Measurements from ENCODE around the gene SLC6A7.

The SLC6A7 gene

DNA sequence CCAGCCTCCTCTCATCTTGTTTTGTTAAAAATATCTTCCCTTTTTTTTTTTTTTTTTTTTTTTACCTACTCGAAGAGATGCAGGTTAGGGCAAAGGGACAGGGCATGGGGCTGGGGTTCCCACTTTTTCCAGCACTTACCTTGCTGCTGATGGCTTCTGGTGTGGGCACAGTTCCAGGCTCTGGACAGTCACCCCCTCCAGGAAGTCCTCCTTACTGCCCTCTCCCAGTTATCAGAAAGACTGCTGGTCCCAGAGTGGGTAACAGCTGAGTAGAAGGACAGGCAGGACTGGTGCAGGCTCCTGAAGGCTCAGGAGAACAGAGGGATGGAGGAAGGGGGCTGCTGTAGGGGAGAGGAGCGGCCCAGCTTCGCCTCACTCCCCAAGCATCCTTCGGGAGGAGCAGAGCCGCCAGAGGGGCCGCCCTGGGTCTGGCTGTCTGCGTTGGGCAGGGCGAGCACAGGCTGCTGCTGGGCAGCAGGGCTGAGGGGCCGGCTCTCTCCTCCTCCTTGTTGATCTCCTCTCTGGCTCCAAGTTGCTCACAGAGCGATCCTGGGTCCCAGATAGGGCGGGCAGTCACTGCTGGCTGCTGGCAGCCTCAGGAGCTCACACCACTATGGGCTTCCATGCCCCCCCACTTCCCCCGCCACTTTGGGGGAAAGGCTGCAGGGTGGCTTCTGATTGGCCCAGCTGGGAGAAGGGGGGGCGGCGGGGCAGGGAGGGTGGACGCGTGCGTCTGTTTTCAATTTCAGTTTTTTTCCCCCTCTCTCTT lies 34.4 kb upstream of the SLC6A7 start, which contains the start of gene PDGFRB:
Gene PDGFRB, minus strand, starts transcription at position 588 of the 769 bp plus-strand sequence. CDS start 18,798 bp downstream, outside the sequence.
- peak; percentile 41 to 53 for DNase-seq (ENCODE audit: low read depth in 2 of 2)

DNA sequence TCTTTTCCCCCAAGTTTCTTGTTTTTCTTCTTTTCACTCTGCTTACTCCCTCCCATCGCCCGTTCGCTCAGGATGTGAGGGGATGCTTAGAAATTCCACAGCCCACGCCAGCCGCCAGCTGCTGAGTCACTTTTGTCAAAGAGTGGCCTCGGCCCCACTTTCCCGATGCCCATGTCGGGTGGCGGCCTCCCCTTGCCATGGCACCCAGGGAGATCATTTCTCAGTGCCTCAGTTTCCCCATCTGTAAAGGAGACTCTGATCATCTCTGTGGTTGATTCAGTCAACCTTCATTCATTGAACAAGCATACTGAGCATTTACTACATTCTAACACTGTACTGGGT lies 33.9 kb upstream of the SLC6A7 start:
- no peak for DNase-seq (ENCODE audit: low read depth in 2 of 2)

DNA sequence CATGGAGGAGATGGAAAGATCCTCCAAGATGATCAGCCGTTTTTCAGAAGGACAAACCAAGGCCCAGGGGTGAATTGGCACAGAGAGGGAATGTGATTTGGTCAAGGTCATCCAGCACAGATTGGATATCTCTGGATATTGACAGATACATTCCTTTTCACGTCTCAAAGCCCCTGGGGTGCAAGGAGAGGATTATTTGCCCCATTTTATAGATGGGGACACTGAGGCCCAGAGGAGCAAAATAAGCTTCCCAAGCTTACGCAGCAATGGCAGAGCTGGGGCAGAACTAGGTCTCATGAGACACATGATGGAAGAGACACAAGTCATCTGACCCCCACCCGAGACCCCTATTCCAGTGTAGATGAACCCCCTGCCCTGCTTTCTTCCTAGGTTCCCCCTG lies 33.3 kb upstream of the SLC6A7 start:
- DNase-seq (ENCODE audit: low read depth in 2 of 2), result no peak

DNA sequence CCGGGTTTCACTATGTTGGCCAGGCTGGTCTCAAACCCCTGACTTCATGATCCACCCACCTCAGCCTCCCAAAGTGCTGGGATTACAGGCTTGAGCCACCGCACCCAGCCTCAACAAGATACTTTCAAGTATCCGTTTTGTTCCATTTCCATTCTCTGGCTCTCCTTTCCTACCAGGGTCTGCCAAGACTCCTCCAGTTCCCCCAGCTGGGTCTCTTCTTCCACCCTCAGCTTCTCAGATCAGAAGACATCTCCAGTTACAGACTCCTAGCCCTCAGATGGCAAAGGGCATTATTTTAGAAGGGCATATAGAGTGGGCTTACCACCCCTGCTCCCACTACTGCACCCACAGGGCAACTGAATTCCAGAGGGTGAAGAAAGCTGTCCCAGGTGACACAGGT lies 32.7 kb upstream of the SLC6A7 start:
- no peak for DNase-seq (ENCODE audit: low read depth in 2 of 2)

DNA sequence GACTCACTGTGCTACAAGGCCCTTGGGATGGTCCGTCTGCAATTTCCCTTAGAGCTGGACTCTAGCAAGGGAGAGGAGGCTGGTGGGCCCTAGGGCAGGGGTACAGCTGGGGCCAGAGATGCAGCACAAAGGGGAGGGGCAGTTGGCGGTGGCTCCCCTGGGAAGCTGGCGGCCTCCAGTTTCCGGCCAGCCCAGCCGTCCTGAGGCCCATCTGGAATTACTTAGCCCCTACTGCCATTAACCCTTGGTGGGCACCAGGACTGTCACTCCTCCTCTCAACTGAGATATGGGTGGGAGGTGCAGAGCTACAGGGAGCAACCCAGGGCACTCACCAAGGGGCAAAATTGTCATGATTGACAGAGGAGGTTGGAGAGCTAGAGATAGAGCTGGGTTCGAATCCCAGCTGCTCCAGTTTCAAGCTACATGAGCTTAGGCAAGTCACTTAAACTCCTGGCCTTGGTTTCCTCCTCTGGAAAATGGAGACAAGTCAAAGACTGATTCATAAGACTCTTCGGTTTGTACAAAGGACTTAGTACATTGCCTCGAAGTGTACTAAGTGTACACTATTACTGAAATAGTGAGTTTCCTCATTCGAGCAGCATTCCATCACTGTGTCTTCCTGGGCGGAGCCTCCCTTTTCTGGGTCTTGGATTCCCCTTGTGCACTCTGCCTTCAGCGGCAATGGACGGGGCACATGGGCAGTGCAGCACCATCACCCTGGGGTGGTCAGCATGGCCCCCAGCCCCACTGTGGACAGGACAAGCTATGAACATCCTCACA lies 31.5 kb upstream of the SLC6A7 start:
- DNase-seq (ENCODE audit: low read depth in 2 of 2), result no peak

DNA sequence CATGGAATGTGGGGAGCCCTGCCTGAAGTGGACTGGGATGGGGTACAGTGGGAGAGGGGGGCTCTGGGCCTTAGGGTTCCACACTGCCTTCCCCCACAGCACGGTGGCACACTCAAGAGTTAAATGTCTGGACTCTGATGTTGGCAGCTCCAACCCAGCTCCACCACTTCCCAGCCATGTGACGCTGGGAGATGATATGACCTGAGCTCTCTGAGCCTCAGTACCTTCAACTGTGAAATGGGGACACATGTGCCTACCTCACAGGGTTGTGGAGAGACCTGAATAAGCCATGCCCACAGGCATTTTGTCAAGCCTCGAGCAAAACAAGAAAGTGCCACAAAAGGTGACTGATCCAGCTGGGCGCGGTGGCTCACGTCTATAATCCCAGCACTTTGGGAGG lies 30.8 kb upstream of the SLC6A7 start:
- no peak for DNase-seq (ENCODE audit: low read depth in 2 of 2)

DNA sequence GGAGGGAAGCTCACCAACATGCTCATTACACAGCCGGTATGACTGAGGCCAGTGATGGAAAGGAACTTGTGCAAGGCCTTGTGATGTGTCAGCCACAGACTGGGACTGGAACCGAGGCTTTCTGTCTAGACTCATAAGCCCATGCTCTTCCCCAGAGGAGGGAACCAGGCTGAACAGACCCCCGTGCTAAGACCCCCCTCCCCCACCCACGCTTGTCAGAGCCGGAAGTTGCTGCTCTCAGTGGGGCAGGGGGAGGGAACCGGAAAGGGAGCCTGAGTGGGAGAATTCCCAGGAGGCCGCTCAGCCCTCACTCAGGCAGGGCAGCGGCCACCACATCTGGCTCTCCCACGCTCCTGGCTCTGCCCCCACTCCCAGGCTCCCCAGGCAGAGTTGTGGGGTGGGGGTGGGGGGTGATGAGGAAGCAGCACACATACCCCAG lies 30.1 kb upstream of the SLC6A7 start:
- no peak for DNase-seq (ENCODE audit: low read depth in 2 of 2)

DNA sequence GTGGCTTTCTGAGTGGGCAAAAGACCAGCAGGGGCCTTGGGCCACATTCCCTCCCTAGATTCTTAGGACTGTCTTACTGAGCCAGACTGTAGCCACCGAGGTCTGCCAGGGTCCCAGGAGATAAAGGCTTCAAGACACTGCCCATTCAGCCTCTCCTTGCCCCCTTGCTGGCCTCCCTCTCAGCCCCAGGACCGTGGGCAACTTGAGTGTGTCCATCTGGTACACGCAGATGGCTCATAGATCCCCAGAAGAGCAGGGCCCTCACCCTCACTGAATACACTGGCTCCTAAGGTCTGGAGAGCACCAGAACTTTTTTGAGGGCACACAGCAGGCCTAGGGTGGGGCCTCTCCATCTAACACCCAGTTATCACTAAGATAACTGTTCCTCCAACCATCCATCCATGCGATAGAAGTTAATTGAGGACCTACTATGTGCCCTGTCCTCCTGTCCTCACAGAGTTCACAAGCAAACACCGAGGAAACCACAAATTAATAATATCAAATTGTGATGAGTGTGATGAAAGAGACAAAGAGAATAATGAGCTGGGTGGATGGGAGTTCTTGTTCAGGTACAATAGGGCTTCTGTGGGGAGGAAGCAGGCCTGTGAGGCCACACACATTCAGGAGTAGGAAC lies 29.3 kb upstream of the SLC6A7 start:
- no peak for DNase-seq (ENCODE audit: low read depth in 2 of 2)

DNA sequence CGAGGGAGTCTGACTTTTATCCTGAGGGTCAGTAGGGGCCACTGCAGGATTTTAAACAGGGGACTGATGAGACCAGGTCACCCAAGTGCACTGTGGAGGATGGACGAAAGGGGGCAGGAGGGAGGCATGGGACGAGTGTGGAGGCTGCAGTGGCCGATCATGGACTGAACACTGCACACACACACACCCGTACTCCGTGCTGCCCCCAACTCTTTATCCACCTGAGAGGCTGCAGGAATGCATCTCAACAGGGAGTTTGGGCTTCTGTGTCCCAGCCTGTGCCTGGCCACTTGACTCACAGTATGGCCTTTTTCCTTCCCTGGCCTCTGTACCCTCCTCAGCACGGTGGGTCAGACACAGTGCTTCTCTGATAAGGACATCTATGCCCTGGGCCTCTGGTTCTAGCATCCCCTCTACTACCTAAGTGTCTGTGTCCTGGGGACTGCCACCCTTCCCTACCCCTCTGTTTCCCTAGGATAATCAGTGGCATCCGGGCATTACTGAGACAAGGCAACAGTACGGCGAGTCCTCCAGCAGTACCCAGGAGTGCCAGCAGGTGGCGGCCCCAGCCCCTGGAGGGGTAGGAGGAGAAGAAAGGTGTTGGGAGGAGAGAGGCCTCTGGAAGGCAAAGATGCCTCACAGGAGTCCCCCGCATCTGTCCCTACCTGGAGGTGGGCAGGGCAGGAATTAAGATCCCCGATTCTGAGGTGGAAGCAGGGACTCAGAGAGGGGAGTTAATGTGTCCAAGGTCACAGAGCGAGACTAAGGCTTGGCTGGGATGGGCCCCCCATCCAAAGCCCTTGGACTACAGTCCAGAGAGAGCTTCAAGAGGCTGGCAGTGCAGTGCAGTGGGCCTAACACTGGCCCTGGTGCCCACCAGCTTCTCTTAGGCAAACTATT lies 28.4 kb upstream of the SLC6A7 start:
- peak; percentile 36 to 44 for DNase-seq (ENCODE audit: low read depth in 2 of 2)

DNA sequence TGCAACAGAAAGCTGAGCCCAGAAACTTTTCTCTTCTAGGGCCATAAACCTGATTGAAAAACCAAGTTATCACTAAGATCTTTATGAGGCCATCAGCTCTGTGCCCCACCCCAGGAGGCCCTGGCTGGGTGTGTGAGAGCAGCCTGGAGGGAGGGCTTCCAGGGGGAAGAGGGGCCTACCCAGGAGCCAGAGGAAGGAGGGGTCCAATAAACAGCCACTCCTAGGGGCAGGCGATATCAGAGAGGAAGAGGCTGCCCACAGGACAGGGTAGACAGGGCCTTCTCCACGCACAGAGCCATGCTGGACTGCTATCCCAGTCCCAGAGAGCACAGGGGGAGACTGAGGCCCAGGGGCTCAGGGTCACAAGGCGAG lies 27.7 kb upstream of the SLC6A7 start:
- no peak for DNase-seq (ENCODE audit: low read depth in 2 of 2)

DNA sequence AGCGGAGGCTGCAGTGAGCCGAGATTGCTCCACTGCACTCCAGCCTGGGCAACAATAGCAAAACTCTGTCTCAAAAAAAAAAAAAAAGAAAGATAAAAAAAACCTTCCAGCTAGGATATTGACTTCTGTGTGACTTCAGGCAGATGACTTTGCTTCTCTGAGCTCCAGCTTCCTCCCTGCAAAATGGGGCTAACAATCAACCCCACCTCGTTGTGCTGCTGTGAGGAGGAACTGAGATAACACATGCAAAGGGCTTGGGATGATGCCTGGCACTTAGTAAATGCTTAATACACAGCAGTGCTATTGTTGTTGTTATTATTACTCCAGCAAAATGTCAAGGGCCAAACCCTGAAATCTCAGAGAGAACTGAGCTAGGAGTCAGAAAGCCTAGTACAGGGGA lies 26.8 kb upstream of the SLC6A7 start:
- DNase-seq (ENCODE audit: low read depth in 2 of 2), result no peak

DNA sequence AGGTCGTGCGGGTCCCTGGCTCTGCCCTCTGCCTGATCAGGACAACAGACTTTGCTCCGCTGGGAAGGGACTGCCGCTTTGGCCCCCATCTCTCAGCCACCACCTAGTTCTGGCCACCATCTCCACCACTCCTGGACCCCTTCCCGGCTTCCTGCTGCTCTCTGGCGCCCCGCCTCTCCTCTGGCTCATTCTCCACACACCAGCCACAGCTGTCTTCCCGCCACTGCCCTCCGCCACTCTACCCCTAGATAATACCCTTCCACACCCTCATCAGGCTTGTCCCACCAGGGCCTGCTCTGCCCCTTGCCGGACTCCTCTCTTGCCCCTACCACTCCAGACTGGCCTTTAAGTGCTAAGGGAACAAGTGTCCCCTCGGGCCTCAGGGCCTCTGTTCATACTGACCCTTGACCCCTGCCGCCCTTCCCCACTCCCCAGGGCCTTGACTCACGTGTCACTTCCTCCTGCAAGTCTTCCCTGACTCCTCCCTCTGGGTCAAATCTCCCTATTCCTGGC lies 26.3 kb upstream of the SLC6A7 start:
- DNase-seq (ENCODE audit: low read depth in 2 of 2), result no peak

DNA sequence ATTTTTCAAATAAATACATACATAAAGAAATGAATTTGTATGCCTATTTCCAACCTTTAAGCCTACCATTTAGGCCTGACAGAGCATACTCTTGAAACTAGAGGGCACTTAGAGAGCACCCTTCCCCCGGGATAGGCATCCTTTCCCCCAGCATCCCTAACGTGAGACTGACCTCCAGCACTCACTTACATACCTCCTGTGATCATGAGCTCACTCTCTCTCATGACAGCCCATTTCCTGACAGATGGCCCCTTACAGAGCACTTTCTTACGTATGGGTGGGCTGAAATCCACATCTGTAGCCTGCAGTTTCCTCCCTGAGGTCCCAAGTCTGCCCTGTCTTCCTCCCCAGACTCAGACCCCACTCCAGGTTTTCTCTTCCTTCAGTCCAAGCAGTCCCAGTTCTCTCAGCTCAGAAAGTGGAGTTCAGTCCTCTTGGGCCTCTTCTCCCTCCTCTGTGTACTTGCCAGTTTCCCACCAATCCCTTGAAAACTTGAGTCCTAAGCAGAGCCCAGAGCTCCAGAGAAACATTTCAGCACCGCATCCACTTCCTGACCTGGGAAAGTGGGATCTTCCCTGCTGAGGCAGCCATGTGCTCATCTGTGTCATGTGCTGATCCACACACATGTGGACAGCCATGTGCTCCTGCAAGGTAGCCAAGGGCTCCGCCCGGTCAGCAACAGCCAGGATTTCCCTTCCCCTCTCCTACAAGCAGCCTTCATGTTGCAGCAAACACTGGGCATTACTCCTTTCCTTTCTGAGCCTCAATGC lies 25.5 kb upstream of the SLC6A7 start:
- DNase-seq (ENCODE audit: low read depth in 2 of 2), result no peak

DNA sequence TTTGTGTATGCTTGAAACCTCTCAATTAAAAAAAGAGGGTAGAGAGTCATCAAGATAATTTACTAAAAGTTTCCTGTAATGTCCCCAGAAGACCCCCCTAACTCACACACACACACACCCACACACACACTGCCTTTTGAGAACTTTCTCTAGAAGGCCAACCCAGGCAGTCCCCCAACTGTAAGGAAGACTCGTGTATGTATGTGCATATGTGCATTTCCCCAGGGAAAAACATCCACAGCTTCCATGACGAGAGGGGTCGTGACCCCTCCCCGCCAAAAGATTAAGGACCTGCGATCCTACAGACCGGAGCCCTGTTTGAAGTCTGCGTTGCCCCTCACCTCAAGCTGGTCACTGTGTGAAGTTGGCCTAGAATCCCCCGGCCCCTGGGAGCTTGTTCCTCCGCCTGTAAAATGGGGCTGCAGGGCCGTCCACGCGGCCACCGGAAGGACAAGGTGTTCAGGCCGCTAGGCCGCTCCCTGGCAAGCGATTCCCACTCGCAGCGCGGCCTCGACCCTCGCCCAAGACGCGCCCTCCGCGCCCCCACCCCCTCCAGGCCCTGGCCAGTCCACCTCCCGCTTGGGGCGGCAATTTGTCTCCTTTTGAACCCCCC lies 23.7 kb upstream of the SLC6A7 start:
- DNase-seq (ENCODE audit: low read depth in 2 of 2), result no peak

DNA sequence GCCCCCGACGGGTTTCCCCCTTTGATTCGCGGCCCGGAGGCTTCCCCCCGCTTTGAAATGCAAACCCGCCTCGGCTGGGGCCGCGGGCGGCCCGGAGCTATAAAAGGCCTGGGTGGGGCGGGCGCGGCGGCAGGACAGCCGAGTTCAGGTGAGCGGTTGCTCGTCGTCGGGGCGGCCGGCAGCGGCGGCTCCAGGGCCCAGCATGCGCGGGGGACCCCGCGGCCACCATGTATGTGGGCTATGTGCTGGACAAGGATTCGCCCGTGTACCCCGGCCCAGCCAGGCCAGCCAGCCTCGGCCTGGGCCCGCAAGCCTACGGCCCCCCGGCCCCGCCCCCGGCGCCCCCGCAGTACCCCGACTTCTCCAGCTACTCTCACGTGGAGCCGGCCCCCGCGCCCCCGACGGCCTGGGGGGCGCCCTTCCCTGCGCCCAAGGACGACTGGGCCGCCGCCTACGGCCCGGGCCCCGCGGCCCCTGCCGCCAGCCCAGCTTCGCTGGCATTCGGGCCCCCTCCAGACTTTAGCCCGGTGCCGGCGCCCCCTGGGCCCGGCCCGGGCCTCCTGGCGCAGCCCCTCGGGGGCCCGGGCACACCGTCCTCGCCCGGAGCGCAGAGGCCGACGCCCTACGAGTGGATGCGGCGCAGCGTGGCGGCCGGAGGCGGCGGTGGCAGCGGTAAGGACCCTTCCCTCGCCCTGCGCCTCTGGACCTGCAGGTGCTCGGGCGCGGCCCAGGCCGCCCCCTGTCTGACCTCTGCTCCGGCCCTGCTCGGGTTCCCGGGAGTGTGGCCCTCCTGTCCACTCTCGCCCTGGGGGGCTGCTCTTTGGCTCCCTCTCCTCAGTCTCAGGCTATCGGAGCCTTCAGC lies 23.0 kb upstream of the SLC6A7 start, which contains the start of gene CDX1:
Gene CDX1, plus strand, starts transcription at position 129 of the 862 bp plus-strand sequence. Its CDS starts 99 bp downstream, at position 228.
- no peak for DNase-seq (ENCODE audit: low read depth in 2 of 2)

DNA sequence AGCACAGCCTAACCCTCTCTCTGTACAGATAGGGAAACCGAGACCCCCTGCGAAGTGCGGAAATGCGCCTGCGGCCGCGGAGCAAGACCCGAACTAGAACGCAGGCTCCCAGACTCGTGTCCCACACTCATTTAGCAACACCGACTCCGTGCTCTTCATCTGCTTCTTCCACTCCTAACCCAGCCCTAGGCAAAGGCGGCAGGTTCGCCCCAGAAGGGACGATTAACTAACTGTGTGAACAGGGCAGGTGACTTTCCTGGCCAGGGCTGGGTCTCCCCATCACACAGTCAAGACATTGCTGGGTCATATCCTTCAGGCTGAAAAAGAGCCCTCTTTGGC lies 22.4 kb upstream of the SLC6A7 start:
- DNase-seq (ENCODE audit: low read depth in 2 of 2), result no peak

DNA sequence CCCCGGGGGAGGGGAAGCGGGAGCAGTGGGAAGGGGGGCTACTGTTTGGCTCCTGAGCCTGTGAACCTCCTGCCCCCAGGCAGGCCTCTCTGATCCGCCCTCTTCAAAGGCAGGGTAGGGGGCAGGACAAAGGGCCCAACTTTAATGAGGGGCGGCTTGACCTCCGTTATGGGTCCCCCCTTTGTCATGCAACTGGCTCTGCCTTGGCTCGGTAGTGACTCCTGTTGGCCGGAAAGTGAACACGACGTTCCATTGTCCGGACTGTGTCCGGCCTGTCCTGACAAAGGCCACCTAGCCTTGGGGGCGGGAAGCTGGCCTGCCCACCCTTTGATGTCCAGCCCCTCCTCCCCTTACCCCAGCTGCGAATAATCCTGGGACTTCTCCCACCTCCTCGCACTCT lies 22.0 kb upstream of the SLC6A7 start:
- no peak for DNase-seq (ENCODE audit: low read depth in 2 of 2)

DNA sequence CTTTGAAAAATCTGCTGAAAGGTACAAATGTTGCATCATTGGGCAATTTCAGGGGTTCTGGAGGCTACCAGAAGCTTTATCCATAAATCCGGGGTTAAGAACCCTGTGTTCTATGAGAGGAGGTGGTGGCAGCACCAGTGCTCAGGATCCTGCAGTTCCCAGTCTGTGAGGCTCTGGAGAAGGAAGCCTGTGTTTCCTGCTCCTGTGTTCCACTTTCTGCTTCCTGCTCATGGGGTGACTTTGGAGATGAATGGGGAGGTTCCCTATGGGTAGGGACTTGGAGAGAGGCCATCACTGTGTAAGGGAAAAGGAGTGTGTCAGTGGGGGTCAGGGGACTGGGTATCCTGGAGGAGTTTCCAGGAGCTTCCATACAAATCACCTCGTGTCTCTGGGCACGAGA lies 21.0 kb upstream of the SLC6A7 start:
- no peak for DNase-seq (ENCODE audit: low read depth in 2 of 2)

DNA sequence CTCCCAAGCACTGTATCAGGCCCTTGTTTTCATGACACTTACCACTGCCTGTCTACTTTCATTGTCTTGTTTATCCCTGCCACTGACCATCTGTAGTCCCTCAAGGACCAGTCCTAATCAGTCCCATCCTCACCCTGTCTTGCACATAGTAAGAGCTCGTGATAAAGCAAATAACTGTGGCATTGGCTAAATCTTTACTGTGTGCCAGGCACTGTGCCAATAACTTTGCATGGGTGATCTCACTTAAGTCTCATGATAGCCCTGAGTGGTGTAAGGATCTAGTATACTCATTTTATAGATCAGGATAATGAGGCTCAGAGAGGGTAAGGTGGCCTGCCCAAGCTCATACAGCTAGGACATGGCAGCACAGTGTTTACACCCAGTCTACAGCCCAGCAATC lies 17.7 kb upstream of the SLC6A7 start:
- no peak for DNase-seq (ENCODE audit: low read depth in 2 of 2)

Data from stimulated activated CD8-positive, alpha-beta memory T cell treated with anti-CD3 and anti-CD28 coated beads, Interleukin-7, amount 100 ng/mL, for 4 hours (primary cell).